ENCODE data around the gene TMUB2. TPM values are rescaled to one million over a fixed set of nuclear protein-coding genes. Genes with fewer than 3 reads are reported as not detected.
A peak's percentile ranks its signal among the peaks of the same experiment; 100 is the strongest.

TMUB2 gene
- total and polyA plus RNA-seq, 2 experiments from 2014 or later = 41.6 to 45.0 TPM

DNA sequence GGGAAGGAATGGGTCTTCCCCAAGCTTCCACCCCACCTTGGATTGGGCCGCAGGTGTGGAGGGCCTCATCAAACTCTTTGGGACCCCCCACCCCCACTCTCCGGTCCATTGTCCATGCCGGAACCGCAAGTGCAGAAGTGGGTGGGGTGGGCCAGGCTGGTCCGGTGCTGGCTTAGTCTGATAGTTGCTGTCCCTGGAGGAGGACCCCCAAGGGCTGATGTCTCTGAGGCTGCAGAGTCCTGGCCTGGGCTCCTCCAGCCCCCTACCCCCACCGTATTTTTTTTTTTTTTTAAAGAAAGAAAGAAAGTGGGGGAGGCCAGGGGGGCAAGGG, 20.0 kb downstream of the TMUB2 start:
- Histone ChIP-seq H3K9me2 (ENCODE audit: insufficient read depth) (no peaks in the 10 kb centered on the region), H3K4me1 (ENCODE audit: insufficient read depth) (peaks cover 40% of the 10 kb centered on the region), H3K4me2 (ENCODE audit: unreplicated experiment) (no peak overlapping the region), H3K27me3 (replicated peaks; ENCODE audit: insufficient read depth) (no peaks in the 10 kb centered on the region), H3K27ac (no peak overlapping the region), H3F3A (ENCODE audit: insufficient read depth) (peaks cover 76% of the 10 kb centered on the region), H2AFZ (no peak overlapping the region), H3K9me3 (ENCODE audit: low read depth) (no peaks in the 10 kb centered on the region), H3K9ac (no peak overlapping the region), H3K4me3 (no peak overlapping the region), H4K20me1 (ENCODE audit: insufficient read depth) (no peaks in the 10 kb centered on the region), H3K79me2 (ENCODE audit: insufficient read depth) (no peaks in the 10 kb centered on the region), H3K36me3 (ENCODE audit: low read depth) (no peaks in the 10 kb centered on the region; the same call in 1 of the 2 replicates)
- no peak for TF ChIP-seq EZH2 (IDR thresholded peaks at IDR 0.05; ENCODE audit: insufficient read depth, poor library complexity, severe bottlenecking)
- no peak for TF ChIP-seq EZH2phosphoT487 (IDR thresholded peaks at IDR 0.05; ENCODE audit: insufficient read depth, low read depth)
- in situ Hi-C loops (cut with MboI) = loop anchor here (25.0 kb wide), 2 partner anchors 331 to 431 kb away; no protein-coding TSS in a partner anchor
- WGBS, 2 experiments (ENCODE audit: low coverage in 1 of 2, low lambda C conversion rate in 2 of 2, missing lambda C conversion rate in 2 of 2) = 60 to 82% methylated on average over 5 to 6 of the region's 6 CpGs
- DNase-seq = no peak

DNA sequence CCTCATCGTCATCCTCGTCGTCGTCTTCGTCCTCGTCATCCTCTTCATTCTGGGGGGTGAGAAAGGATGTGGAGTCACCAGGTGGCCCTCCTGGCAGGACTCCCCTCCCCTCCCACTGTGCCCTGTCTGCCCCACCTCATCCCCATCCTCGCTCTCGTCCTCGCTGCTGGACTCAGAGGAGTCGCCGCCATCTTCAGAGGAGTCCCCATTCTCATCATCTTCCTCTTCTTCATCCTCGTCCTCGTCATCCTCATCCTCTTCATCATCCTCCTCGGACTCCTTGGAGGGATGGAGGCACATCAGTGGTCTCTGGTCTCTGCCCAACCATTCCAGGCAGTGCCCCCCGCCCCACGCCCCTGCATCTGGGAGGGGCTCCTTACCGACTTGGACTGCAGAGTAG, 20.5 kb downstream of the TMUB2 start:
- no peak for DNase-seq

GRCh38 chr17:44207743-44208142, 21.0 kb downstream of the TMUB2 start:
- Histone ChIP-seq H3K36me3 (ENCODE audit: low read depth) (no peaks in the 10 kb centered on the region; the same call in 1 of the 2 replicates), H2AFZ (no peak overlapping the region), H3K27me3 (replicated peaks; ENCODE audit: insufficient read depth) (no peaks in the 10 kb centered on the region), H3K9me2 (ENCODE audit: insufficient read depth) (no peaks in the 10 kb centered on the region), H3K4me3 (no peak overlapping the region), H4K20me1 (ENCODE audit: insufficient read depth) (no peaks in the 10 kb centered on the region), H3F3A (ENCODE audit: insufficient read depth) (peaks cover 66% of the 10 kb centered on the region), H3K79me2 (ENCODE audit: insufficient read depth) (no peaks in the 10 kb centered on the region), H3K4me2 (ENCODE audit: unreplicated experiment) (no peak overlapping the region), H3K4me1 (ENCODE audit: insufficient read depth) (peaks cover 40% of the 10 kb centered on the region), H3K9me3 (ENCODE audit: low read depth) (no peaks in the 10 kb centered on the region), H3K9ac (peak overlapping the region; percentile 42), H3K27ac (peak overlapping the region; percentile 80)
- DNase-seq = no peak
- in situ Hi-C loops (cut with MboI) = loop anchor here (25.0 kb wide), 2 partner anchors 330 to 430 kb away; no protein-coding TSS in a partner anchor
- 81 to 97% methylated on average over 5 of the region's 5 CpGs for WGBS, 2 experiments (ENCODE audit: low coverage in 1 of 2, low lambda C conversion rate in 2 of 2, missing lambda C conversion rate in 2 of 2)
- no peak for TF ChIP-seq EZH2 (IDR thresholded peaks at IDR 0.05; ENCODE audit: insufficient read depth, poor library complexity, severe bottlenecking)

More for the DNA sequence above, 20.5 kb downstream of the TMUB2 start:
- no peaks in the 10 kb centered on the region for H3K9me3 ChIP-seq (ENCODE audit: low read depth)
- no peak overlapping the region for H3K9ac ChIP-seq
- H4K20me1 ChIP-seq (ENCODE audit: insufficient read depth) = no peaks in the 10 kb centered on the region
- no peaks in the 10 kb centered on the region for H3K79me2 ChIP-seq (ENCODE audit: insufficient read depth)
- H3K4me3 ChIP-seq = no peak overlapping the region
- no peaks in the 10 kb centered on the region for H3K27me3 ChIP-seq (replicated peaks; ENCODE audit: insufficient read depth)
- no peak overlapping the region for H2AFZ ChIP-seq
- H3K4me1 ChIP-seq (ENCODE audit: insufficient read depth) = peaks cover 40% of the 10 kb centered on the region
- no peak for TF ChIP-seq EZH2phosphoT487 (IDR thresholded peaks at IDR 0.05; ENCODE audit: insufficient read depth, low read depth)
- TF ChIP-seq EZH2 (IDR thresholded peaks at IDR 0.05; ENCODE audit: insufficient read depth, poor library complexity, severe bottlenecking) = no peak
- 82 to 90% methylated on average over 14 to 17 of the region's 17 CpGs for WGBS, 2 experiments (ENCODE audit: low coverage in 1 of 2, low lambda C conversion rate in 2 of 2, missing lambda C conversion rate in 2 of 2)
- no peaks in the 10 kb centered on the region for H3K9me2 ChIP-seq (ENCODE audit: insufficient read depth)
- no peaks in the 10 kb centered on the region; the same call in 1 of the 2 replicates for H3K36me3 ChIP-seq (ENCODE audit: low read depth)
- no peak overlapping the region for H3K4me2 ChIP-seq (ENCODE audit: unreplicated experiment)
- in situ Hi-C loops (cut with MboI) = loop anchor here (25.0 kb wide), 2 partner anchors 330 to 430 kb away; no protein-coding TSS in a partner anchor
- no peak overlapping the region for H3K27ac ChIP-seq
- H3F3A ChIP-seq (ENCODE audit: insufficient read depth) = peaks cover 70% of the 10 kb centered on the region

DNA sequence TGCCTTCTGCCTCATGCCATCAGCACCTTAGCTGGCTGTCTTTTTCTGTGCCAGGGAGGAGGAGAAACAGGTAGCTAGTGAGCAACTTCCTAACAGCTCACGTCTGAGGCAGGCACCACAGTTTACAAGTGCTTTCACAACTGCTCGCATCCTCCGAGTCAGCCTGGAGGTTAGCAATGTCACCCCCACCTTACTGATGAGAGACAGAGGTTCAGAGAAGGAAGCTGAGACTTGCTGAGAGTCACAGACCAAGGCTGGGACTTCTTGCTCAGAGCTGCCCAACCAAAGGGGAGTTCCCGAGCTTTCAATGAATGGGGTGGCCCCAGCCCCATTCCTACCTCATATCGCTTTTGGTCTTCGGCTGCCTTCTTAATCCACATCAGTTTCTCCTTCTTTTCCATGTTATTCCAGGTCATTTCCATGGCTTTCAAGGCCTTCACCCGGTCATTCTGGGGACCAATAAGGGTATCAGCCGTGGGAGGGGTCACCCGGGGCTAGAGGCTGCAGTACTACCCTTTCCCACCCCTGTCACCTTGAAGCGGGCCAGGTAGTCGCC, 23.1 kb downstream of the TMUB2 start:
- no peaks in the 10 kb centered on the region for H3K9me2 ChIP-seq (ENCODE audit: insufficient read depth)
- peak; percentile 47 for DNase-seq
- H2AFZ ChIP-seq = no peak overlapping the region
- H4K20me1 ChIP-seq (ENCODE audit: insufficient read depth) = no peaks in the 10 kb centered on the region
- peaks cover 28% of the 10 kb centered on the region for H3K4me1 ChIP-seq (ENCODE audit: insufficient read depth)
- H3K9ac ChIP-seq = peak overlapping the region; percentile 54
- H3K4me3 ChIP-seq = no peak overlapping the region
- no peaks in the 10 kb centered on the region for H3K27me3 ChIP-seq (replicated peaks; ENCODE audit: insufficient read depth)
- H3K9me3 ChIP-seq (ENCODE audit: low read depth) = no peaks in the 10 kb centered on the region
- H3K27ac ChIP-seq = peak overlapping the region; percentile 33
- 37 to 39% methylated on average over 11 of the region's 11 CpGs for WGBS, 2 experiments (ENCODE audit: low coverage in 1 of 2, low lambda C conversion rate in 2 of 2, missing lambda C conversion rate in 2 of 2)
- in situ Hi-C loops (cut with MboI) = loop anchor here (25.0 kb wide), 2 partner anchors 327 to 427 kb away; no protein-coding TSS in a partner anchor
- H3K36me3 ChIP-seq (ENCODE audit: low read depth) = peaks cover 8% of the 10 kb centered on the region; the same call in 1 of the 2 replicates
- peaks cover 1% of the 10 kb centered on the region; the same call in 1 of the 2 replicates for H3K79me2 ChIP-seq (ENCODE audit: insufficient read depth)
- TF ChIP-seq EZH2phosphoT487 (IDR thresholded peaks at IDR 0.05; ENCODE audit: insufficient read depth, low read depth) (no peak), EZH2 (IDR thresholded peaks at IDR 0.05; ENCODE audit: insufficient read depth, poor library complexity, severe bottlenecking) (no peak)
- H3F3A ChIP-seq (ENCODE audit: insufficient read depth) = peaks cover 48% of the 10 kb centered on the region
- peak overlapping the region; percentile 23 for H3K4me2 ChIP-seq (ENCODE audit: unreplicated experiment)
